Stimulated activated CD4-positive, alpha-beta T cell treated with anti-CD3 and anti-CD28 coated beads, Interleukin-12 subunit alpha, Interleukin-12 subunit beta, amount 100 ng/mL, for 48 hours (primary cell): Measurements from ENCODE around the gene FEM1B.

Experiments used
- DNase-seq, 3 donors: peaks; one replicate each; pipeline ENCODE4 v3.0.0-alpha.2; 2020; ENCODE audit warnings: low read depth in 2 of 3, low spot score in 1 of 3

FEM1B gene

DNA sequence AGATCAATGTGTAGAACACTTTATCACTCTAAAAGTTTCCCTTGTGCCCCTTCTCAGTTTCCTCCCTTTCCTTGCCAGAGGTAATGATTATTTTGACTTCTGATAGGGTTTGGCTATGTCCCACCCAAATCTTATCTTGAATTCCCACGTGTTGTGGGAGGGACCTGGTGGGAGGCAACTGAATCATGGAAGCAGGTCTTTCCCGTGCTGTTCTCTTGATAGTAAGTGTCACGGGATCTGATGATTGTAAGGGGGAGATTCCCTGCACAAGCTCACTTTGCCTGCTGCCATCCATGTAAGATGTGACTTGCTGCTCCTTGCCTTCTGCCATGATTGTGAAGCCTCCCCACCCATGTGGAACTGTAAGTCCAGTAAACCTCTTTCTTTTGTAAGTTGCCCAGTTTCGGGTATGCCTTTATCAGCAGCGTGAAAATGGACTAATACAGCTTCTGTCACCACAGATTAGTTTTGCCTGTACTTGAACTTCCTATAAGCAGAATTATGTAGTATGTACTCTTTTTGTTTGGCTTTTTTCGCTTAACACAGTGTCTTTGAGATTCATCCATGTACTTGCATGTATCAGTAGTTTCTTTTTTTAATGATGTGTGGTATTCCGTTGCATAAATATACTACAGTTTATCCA, 7.2 kb downstream of the FEM1B start:
- no peak for DNase-seq

DNA sequence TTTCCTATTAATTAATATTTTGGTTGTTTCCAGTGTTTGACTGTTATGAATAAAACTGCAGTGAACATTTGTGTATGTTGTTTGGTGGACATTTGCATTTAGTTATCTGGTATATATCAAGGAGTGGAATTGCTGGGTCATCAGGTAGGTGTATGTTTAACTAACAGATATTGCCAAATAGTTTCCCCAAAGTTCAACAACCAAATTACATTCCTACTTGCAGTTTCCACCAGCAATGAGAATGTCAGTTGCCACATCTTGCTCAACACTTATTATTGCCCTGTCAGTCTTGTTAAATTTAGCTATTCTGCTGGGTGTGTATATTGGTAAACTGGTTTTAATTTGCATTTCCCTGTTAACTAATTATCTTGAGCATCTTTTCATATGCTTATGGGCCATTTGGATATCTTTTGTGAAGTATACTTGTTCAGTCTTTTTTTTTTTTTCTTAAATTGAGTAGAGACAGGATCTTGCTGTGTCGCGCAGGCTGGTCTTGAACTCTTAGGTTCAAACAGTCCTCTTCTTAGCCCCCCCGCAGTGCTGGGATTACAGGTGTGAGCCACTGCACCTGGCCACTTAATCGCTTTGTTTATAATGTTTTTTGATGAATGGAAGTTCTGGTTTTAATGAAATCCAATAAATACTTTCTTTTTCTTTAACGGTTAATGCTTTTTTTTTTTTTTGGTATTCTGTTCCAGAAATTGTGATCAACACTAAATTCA, 7.9 kb downstream of the FEM1B start:
- no peak for DNase-seq

DNA sequence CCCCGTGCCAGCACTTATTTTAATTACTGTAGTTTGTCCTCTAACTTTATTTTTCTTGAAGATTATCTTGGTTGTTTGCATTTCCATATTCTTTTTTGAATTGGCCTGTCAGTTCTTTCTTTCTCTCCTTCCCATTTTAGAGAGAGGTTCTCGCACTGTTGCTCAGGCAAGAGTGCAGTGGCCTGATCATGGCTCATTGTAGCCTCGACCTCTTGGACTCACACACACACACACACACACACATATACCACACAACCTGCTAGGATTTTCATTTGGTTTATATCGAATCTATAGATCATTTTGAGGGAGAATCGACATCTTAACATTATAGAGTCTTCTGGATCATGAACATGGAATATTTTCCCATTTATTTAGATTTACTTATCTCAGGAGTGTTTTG, 8.7 kb downstream of the FEM1B start:
- no peak for DNase-seq

DNA sequence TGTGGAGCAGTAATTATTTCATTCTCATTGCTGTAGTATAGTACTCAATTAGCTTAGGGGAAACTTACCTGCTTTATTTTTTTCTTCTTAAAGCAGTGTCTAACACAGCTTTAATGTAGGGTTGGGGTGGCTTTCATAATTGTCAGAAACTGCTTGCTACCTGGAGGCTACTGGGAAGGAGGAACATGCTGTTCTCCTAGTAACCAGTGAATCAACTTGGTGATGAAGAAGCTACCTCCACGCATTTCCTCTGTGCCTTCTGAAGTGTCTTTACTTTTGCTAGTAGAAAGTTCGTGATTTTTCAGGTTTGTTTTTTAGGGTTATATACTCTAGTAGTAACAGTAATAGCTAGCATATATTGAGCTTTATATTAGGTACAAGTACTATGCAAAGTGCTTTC, 11.5 kb downstream of the FEM1B start:
- DNase-seq: no peak

DNA sequence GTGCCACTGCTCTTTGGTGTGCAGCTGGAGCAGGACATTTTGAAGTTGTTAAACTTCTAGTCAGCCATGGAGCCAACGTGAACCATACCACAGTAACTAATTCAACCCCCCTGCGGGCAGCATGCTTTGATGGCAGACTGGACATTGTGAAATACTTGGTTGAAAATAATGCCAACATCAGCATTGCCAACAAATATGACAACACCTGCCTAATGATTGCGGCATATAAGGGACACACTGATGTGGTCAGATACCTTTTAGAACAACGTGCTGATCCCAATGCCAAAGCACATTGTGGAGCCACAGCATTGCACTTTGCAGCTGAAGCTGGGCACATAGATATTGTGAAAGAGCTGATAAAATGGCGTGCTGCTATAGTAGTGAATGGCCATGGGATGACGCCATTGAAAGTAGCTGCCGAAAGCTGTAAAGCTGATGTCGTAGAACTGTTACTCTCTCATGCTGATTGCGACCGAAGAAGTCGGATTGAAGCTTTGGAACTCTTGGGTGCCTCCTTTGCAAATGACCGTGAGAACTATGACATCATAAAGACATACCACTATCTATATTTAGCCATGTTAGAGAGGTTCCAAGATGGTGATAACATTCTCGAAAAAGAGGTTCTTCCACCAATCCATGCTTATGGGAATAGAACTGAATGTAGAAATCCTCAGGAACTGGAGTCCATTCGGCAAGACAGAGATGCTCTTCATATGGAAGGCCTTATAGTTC, 12.2 kb downstream of the FEM1B start:
- no peak for DNase-seq

DNA sequence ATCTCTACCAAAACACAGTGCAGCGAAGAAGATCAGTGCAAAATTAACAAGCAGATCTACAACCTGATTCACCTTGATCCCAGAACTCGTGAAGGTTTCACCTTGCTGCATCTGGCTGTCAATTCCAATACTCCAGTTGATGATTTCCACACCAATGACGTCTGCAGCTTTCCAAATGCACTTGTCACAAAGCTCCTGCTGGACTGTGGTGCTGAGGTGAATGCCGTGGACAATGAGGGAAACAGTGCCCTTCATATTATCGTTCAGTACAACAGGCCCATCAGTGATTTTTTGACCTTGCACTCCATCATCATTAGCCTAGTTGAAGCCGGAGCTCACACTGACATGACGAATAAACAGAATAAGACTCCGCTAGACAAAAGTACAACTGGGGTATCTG, 13.2 kb downstream of the FEM1B start:
- DNase-seq: no peak

DNA sequence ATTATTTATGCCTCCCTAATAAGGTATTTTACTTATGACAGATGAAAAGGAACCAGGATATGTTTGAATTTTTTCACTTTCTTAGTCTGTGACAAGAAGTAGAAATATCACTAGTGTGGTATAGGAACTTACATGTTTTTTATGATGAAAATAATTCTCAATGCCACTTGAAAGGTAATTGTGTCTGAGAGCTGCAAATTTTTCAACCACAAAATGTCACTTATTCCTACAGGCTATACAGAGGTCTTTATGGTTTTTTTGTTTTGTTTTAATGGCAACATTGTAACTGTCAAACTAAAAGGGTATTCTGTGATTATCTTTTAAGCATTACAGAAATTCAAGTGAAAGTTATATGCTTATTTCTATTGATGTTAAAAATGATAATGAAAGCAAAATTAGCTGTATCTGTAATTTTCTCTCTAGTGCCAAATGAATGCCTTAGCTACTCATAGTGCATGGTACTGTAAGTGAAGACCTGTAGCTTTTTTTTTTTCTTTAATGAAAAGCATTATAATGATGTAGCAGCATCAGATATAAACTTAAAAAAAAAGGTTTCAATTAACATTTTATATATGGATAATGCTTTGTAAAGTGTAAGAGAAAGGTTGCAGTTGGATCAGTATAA, 14.7 kb downstream of the FEM1B start:
- DNase-seq: no peak

DNA sequence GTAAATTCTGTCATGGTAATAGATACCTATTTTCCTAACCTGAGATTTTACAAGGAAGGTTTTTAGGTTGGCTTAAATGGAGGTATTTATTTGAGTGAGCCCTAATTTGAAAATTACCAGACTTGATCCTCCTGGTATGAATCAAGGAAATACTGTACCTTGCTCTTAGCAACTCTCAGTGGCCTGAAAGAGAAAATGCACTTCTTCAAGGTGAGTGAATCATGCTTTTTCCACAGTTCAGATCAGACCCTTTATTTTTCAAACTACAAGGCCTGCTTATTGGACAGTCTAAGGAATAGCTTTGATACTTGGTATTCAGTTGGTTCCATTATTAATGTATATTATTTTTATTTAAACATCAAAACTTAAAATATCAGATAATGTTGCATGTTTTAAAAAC, 15.4 kb downstream of the FEM1B start:
- DNase-seq: no peak

DNA sequence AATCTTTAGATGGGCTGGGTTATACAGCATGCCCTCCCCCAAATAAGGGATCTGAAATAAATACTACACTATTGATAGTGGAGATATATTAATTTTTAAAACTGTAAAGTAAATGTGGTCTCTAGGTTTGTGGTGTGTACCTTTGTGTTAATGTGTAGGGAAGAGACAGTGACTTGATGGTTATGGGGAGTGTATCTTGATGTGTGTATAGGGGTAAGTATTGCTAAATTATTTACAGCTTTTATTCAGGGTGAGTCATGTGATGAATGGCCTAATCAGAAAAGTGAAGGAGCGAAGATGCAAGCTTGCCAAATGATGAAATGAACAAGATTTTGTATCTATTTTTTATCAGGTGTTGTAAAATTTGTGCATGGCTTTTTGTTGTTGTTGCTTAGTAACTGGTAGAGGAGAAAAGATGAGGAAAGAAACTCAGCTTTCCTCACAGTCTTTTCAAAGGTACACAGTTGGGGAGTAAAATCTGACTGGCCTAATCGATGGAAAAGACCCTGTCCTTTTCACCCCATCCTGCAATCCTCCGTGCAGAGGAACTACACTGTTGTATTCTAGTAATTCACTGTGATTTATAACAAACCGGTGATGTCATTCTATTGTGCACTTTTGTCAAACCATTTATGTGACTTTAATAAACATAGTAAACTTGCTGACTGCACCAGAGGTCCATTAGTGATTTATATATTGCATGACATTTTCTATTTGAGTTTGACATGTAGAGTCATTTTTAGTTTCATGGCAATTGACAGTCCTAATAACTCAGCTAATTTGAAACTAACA, 17.7 kb downstream of the FEM1B start:
- no peak for DNase-seq

DNA sequence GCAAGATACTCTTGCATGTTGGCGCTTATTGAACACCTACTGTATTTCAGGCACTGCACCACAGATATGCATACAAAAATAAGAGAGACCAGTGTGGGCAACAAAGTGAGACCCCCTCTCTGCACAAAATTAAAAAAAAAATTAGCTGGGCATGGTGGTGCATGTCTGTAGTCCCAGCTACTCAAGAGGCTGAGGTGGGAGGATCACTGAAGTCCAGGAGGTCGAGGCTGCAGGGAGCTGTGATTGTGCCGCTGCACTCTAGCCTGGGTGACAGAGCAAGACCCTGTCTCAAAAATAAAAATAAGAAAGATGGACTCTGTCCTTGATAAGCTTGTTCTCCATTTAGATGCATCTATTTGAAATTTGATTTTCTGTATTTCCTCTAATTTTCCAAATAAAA, 20.8 kb downstream of the FEM1B start:
- no peak for DNase-seq

DNA sequence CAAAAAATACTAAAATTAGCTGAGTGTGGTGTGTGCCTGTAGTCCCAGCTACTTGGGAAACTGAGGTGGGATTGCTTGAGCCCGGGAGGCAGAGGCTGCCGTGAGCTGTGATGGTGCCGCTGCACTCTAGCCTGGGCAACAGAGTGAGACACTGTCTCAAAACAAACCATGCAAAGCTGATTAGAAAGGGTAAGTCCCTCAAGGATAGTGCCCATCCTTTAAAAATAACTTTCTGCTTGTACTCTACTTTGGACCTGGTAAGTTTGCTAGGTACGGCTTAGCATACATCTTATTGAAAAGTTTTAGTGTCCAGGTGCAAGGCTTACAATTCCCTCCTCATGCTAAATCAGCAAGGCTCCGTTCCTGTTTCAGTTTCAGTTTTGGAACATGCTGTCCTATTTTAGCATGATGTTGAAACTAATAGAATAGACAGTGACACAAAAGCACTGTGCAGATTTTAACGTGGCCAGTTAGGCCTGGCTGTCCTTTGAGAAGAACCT, 21.4 kb downstream of the FEM1B start:
- no peak for DNase-seq

DNA sequence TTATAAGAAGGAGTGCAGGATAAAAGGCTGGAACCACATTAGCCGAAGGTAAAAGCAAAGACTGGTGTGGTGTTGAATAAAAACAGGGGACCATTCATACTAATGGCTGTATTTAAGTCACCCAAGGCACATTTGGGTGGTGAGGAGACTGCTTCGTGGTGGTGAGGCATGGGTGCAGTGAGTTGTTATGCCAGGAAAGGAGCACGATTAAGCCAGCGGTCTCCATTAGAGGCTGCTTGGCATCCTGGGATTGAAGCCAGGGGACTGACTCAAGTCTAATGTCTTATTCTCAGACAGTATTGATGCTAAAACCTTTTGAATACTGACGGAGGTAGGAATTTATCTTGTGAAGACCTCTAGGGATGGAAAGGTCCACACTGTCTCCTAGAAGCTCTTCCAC, 21.9 kb downstream of the FEM1B start:
- DNase-seq: no peak

DNA sequence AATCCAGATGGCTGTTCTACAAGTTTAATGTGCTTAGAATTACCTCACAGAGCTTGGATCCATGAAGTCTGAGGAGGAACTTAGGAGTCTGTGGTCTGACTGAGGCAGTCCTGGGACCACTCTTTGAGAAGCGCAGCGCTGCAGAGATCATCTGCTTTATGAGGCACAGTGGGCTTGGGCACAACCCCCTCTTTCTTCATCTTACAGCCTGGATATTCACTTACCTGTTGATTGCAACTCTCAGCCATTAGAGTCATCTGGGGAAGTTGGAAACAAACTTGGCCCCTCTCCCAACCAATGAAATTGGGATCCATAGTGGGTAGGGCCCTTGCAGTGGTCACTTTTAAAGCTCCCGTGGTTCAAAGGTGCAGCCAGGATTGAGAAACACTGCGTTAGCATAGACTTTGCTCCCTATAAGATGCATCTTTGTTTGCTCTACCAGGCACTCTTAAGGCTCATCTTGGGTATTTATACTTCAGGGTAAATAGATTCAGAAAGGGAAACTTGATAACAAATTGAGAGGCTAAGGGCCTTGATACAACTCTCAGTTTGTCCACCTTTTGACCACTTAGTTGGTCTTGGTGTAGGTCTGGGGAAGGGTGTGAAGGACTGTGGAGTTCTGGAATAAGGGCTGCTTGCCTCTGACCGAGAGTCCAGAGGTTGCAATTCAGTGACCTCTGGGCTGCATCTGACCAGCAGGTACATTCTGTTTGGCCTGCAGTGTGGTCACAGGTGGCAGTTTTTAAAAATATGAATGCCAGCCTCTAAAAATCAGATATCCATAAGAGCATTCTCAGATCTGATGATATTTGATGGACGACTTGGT, 22.8 kb downstream of the FEM1B start:
- no peak for DNase-seq

DNA sequence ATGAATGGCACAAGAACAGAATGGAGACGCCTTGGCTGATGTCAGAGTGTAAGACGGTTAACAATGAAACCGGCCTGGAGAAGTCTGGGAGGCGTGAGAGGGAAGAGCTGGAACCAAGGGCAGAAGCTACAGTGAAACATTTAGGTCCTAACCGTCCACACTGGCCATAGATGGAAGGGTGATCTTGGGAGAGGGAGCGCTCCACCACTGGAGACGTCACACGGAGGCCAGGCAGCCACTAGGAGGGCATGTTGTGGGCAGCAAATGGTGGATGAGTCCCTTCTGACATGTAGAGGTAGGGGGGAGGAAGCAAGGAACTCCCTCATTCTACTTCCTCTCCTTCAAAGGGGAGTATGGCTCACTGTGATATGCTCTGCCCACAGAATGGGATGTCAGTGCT, 23.8 kb downstream of the FEM1B start:
- no peak for DNase-seq

DNA sequence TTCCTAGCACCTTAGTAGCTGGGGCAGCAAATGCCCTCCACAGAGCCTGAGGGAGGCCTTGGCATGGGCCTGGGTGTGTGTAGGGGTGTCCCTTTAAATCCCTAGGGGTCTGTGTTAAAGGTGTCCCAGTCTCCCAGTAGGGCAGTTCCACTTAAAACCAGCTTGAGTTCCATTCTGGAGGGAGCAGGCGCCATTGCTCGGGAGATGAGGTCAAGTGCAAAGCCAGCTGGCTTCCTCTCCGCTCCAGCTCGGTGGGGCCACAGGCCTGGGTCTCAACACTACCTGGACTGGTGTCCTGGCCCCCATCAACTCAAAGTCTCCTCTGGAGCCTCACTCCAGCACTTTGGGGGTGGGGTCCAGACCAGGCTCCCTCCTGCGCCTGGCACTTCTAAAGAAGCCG, 25.2 kb downstream of the FEM1B start:
- DNase-seq: no peak

DNA sequence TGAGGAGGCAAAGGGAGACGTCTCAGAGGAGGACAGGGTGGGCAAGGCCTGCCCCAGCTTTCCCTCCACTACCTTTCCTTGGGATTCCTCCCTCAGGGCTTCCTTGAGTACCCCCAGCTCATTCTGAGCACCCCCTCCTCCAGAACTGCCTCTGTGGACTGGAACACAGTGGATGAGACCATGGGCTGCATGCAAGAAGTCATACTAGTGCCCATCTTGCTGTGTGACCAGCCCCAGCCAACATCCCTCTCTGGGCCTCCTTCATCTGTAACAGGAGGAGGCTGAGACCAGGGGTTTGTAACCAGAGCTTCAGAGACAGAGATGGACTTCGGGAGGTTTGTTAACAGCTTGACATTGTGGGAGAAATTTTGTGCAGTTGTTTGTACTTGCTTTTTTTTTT, 25.6 kb downstream of the FEM1B start:
- no peak for DNase-seq

DNA sequence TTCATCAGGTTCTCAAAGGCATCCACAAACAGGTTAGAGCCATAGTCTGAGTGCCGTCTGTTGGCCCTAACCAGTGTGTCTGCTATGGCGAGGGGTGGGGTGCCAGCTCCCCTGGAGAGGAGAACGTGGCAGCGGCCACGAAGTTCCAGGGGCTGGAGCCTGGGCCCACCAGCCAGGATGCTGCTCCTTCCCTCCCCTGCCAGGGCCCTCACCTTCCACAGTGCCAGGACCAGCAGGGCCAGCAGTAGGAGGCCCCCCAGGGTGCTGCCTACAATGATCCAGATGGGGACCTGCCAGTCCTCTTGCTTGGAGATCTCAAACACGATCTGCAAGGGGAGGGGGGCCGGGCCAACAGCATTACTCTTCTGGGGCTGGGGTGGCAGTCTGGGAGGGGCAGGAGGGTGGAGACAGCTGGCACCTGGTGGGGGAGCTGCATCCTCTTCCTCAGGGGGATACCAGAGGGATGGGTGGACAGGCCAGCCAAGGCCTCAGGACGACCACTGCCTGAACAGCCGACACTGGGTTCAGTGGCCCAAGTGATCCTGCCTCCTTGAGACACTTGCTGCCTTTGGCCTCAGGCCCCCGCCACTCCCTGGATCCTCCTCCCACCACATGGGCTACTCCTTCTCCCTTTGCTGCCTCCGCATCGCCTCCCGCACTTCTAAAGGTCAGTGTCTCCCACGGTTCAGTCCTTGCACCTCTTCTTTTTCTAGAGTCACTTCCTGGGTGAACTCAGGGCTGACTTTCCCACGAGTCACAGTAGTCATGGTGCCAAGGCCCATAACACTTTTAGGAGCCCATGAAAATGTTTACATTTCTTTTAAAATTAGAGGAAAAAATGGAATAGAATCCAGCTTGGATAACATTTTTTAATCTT, 26.3 kb downstream of the FEM1B start:
- DNase-seq: no peak

DNA sequence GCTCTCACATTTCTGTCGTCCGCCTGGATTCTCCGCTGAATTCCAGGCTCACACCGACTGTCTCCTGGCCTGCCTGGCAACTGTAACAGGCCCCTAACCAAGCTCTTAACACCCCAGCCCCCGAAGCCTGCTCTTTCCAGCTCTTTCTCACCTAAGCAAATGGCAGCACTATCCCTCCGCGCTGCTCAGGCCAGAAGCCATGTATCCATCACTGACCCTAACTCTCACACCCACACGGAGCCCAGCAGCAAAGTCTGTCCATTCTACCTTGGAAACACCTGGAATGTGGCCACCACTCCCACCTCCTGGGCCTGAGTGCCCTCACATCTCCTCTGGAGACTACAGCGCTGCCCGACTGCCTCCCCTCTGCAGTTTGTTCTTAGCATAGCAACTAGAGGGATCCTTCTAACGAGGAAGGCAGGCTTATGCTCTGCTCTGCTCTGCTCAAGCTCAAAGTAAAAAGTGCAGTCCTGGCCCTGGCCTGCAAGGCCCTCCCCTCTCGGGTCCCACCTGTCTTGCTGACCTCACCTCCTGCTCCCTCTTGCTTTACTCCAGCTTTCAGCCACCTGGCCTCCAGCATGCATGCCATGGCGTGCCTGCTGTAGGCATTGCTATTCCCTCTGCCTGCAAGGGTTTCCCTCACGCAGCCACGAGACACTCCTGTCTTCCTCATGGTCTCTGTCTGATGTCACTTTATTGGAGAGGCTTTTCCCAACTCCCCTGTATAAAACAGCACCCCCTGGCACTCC, 27.2 kb downstream of the FEM1B start:
- no peak for DNase-seq
